SU-DHL-6 (cell line): ENCODE data around the gene NDC80.

Experiments
- H2AFZ ChIP-seq: fragments of 200-600 bp; sonication (generic); 2 replicates; pipeline ENCODE4 v1.6.1; 2014; ENCODE audit warnings: low read depth, mild to moderate bottlenecking, moderate library complexity, mixed read lengths, antibody characterized with exemption, low read length; ENCODE audit not compliant: severe bottlenecking
- H3F3A ChIP-seq: fragments of 200-600 bp; shearing (Covaris generic); 2 replicates; pipeline ENCODE4 v1.6.0; 2016; ENCODE audit warnings: antibody characterized with exemption, mild to moderate bottlenecking; ENCODE audit not compliant: insufficient read depth
- H3K27ac ChIP-seq: fragments of 200-600 bp; sonication (generic); 2 replicates; pipeline ENCODE4 v1.5.1; 2016; ENCODE audit warnings: low read depth, mild to moderate bottlenecking, low read length, moderate library complexity, mixed read lengths
- H3K27me3 ChIP-seq: fragments of 200-600 bp; sonication (generic), shearing (Covaris generic); 2 replicates; pipeline ENCODE4 v1.6.0; 2014; ENCODE audit warnings: mild to moderate bottlenecking, low read length
- H3K36me3 ChIP-seq: fragments of 200-600 bp; sonication (generic); 2 replicates; pipeline ENCODE4 v1.6.1; 2014; ENCODE audit warnings: mild to moderate bottlenecking, low read length, mixed read lengths
- H3K4me2 ChIP-seq: fragments of 300-600, 200-600 bp; shearing (Covaris generic), sonication (generic); 2 replicates; pipeline ENCODE4 v1.6.0; 2014; ENCODE audit warnings: low read length, low read depth, mild to moderate bottlenecking; ENCODE audit not compliant: poor library complexity, severe bottlenecking
- H3K4me3 ChIP-seq: fragments of 200-600 bp; sonication (generic); 2 replicates; pipeline ENCODE4 v1.5.1; 2014; ENCODE audit warnings: antibody characterized with exemption, low read length, mild to moderate bottlenecking, mixed read lengths; ENCODE audit not compliant: insufficient read depth, poor library complexity, severe bottlenecking
- H3K79me2 ChIP-seq: fragments of 200-600 bp; sonication (generic); 2 replicates; pipeline ENCODE4 v1.6.1; 2014; ENCODE audit warnings: mild to moderate bottlenecking, low read length, moderate library complexity; ENCODE audit not compliant: insufficient read depth
- H3K9ac ChIP-seq: fragments of 200-600 bp; sonication (generic); 2 replicates; pipeline ENCODE4 v1.7.0; 2014; ENCODE audit warnings: mild to moderate bottlenecking, low read length
- H3K9me2 ChIP-seq: fragments of 200-600 bp; sonication (generic); replicated peaks from 2 replicates; pipeline ENCODE4 v1.6.1; 2014; ENCODE audit warnings: low read length; ENCODE audit not compliant: insufficient read depth
- H3K9me3 ChIP-seq: fragments of 200-600 bp; sonication (generic); 2 replicates; pipeline ENCODE4 v1.6.1; 2014; ENCODE audit warnings: low read length, mixed read lengths; ENCODE audit not compliant: insufficient read depth
- H4K20me1 ChIP-seq: fragments of 200-600 bp; sonication (generic); 2 replicates; pipeline ENCODE4 v1.6.1; 2014; ENCODE audit warnings: low read depth, mild to moderate bottlenecking, antibody characterized with exemption, low read length, moderate library complexity, mixed read lengths
- CTCF ChIP-seq: fragments of 200-600 bp; sonication (generic); IDR thresholded peaks from one replicate; pipeline ENCODE4 v1.5.1; 2017; ENCODE audit warnings: antibody characterized with exemption, mild to moderate bottlenecking, low read length, moderate library complexity; ENCODE audit not compliant: insufficient read depth, poor library complexity, severe bottlenecking
- EZH2phosphoT487 ChIP-seq: fragments of 200-600 bp; sonication (generic), shearing (Covaris generic); conservative IDR thresholded peaks from 2 replicates; pipeline ENCODE4 v1.6.1; 2018; ENCODE audit warnings: mild to moderate bottlenecking, antibody characterized with exemption, low read length, moderate library complexity, mixed read lengths

Gene NDC80

GRCh38 chr18:2569338-2570207, 1.8 kb upstream of the NDC80 start:
- Histone ChIP-seq H3K4me2 (peak overlapping the region; percentile 97), H3K27me3 (no peaks in the 10 kb centered on the region), H3K27ac (no peak overlapping the region; the same call in 1 of the 2 replicates), H3K9ac (peak overlapping the region; percentile 82), H2AFZ (no peak overlapping the region), H4K20me1 (peaks cover 5% of the 10 kb centered on the region; the same call in 1 of the 2 replicates), H3F3A (peaks cover 4% of the 10 kb centered on the region; the same call in 1 of the 2 replicates), H3K36me3 (peaks cover 24% of the 10 kb centered on the region; the same call in 1 of the 2 replicates), H3K4me3 (peak overlapping the region; percentile 94), H3K79me2 (peaks cover 68% of the 10 kb centered on the region), H3K9me3 (no peaks in the 10 kb centered on the region), H3K9me2 (no peaks in the 10 kb centered on the region)
- TF ChIP-seq CTCF, result no peak
- TF ChIP-seq EZH2phosphoT487, result no peak

- peaks cover 4% of the 10 kb centered on the region; the same call in 1 of the 2 replicates for H3F3A ChIP-seq
- H2AFZ ChIP-seq, result peak overlapping the region; percentile 57
- peak overlapping the region; percentile 94 for H3K4me3 ChIP-seq
- H3K36me3 ChIP-seq, result peaks cover 31% of the 10 kb centered on the region
- peaks cover 80% of the 10 kb centered on the region for H3K79me2 ChIP-seq
- no peaks in the 10 kb centered on the region for H3K9me3 ChIP-seq
- H3K27ac ChIP-seq, result peak overlapping the region; percentile 80
- peaks cover 5% of the 10 kb centered on the region; the same call in 1 of the 2 replicates for H4K20me1 ChIP-seq
- H3K4me2 ChIP-seq, result peak overlapping the region; percentile 97
- TF ChIP-seq CTCF, result no peak
- no peak for TF ChIP-seq EZH2phosphoT487
- H3K9ac ChIP-seq, result peak overlapping the region; percentile 82
- H3K27me3 ChIP-seq, result no peaks in the 10 kb centered on the region
- no peaks in the 10 kb centered on the region for H3K9me2 ChIP-seq
These were observed 571 bp upstream of the NDC80 start for GRCh38 chr18:2570772-2571199.

GRCh38 chr18:2572171-2572569, 813 bp downstream of the NDC80 start:
- Histone ChIP-seq H3K4me3 (peak overlapping the region; percentile 94), H3K36me3 (peaks cover 39% of the 10 kb centered on the region), H3K27me3 (no peaks in the 10 kb centered on the region), H3F3A (peaks cover under 1% of the 10 kb centered on the region), H3K27ac (peak overlapping the region; percentile 80), H3K9me3 (no peaks in the 10 kb centered on the region), H3K9me2 (no peaks in the 10 kb centered on the region), H3K79me2 (peaks cover 83% of the 10 kb centered on the region), H3K4me2 (peak overlapping the region; percentile 97), H2AFZ (no peak overlapping the region), H3K9ac (peak overlapping the region; percentile 82), H4K20me1 (peaks cover 5% of the 10 kb centered on the region; the same call in 1 of the 2 replicates)
- no peak for TF ChIP-seq CTCF
- no peak for TF ChIP-seq EZH2phosphoT487
